GM21717 (cell line): ENCODE data around the gene EIF3I.

Source experiments
- ATAC-seq: cut with Tn5 transposase; IDR thresholded peaks from one replicate; pipeline ENCODE4 v1.9.1; 2021; ENCODE audit warnings: mild to moderate bottlenecking, moderate library complexity; ENCODE audit not compliant: unreplicated experiment

EIF3I gene

GRCh38 chr1:32221980-32222755, at the start of gene EIF3I, which contains the start of gene TMEM234:
Gene EIF3I (plus strand): TSS chr1:32222407. CDS start chr1:32222442, 35 bp downstream.
Gene TMEM234 (minus strand): TSS chr1:32222353. CDS start chr1:32222322, 31 bp downstream.
- peak; percentile 92 for ATAC-seq

DNA sequence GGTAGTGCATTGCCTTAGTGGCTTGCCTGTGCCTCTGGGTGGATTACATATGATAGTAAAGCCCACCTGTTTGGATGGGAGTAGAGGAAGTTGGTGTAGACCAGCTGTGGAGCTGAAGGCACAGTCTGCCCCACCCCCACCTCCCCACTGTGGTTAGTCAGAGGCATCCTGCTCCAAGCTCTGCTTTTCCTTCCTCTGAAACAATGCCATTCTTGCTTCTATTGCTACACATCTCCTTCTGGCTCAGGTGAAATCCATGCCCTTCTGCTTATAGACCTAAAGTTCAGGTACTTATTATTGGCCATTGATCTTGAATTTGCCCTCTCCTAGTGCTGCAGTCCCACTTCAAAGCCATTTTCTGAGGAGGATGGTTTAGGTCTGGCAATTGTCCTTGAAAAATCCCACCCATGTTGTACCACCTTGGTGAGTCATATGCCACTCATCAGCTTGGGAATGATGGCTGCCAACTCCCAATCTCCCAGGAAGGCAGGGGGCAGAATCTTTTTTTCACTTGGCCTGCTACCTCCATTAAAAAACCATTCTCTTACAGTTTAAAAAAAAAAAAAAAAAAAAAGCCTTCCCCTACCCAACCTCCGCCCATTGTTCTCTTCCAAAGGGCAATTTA, 49.5 kb upstream of the EIF3I start:
- ATAC-seq = no peak

DNA sequence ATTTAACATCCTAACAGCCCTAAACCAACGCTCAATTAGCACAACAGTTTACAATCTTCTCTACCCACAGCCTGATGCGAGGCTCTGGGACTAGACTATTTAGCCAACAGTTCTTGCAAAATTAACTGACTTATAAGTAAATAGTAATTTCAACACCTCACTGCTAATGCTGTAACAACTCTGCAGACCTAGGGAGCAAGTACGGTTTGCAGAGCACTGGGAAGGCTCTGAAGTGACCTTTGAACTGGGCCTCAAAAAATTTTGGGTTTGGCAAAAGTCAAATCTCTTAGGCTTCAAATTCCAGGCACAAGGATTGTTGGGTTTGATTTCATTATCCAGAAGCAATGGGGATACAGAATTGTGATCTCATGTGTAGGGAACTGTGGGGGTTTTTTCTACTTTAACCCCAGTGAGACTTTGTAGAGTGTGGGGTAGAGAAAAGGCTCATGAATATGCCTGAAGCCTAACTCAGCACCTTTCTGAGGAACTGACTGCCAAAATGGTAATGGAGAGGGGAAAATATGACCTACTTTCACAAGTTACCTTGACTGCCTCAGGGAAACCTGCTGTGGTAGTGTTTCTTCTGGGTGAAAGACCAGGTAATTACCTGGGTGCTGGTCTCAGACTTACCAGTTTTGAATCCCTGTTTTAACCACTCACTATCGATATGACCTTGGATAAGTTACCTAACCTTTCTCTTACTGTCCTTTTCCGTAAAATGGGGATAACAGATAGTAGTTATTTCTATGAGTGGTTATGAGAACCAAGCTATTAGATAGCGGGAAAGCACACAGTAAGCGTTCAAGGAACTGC, 43.6 kb upstream of the EIF3I start:
- ATAC-seq = no peak

GRCh38 chr1:32179193-32179442, 43.1 kb upstream of the EIF3I start:
- peak; percentile 9 for ATAC-seq

DNA sequence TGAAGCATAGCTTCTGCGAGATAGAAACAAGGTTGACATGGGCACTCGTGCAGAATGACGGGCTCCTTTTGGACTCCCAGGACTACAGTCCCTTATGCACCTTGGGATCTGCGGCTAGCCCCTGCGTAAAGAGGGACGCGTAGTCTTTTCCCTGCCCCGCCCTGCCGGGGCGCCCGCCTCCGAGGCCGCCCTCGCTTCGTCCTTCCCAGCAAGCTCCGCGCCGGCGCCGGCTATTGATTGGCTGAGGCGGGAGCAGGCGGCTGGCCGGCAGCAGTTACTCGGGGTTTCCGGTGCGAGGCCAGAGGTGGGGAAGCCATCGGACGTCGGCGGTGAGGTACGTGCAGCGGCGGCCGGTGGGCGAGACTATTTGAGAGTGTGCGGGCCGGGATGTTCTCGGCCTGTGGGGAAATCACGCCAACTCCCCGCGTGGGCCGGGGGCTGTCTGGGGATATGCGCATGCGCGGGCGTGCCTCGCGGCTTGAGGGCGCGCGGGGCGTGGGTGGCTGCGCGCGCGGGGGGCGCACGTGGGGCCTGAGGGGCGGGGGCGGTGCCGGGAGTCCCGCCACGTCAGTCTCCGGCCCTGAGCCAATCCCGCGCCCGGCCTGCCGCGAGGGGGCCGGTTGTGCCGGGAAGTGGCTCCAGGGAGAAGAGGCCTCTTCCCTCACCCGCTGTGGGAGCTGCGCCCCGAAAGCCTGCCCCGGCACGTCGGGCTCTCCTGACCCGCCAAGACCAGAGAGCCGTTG, 42.6 kb upstream of the EIF3I start, which contains the start of gene TXLNA:
TSS of gene TXLNA (plus strand) at position 233 of the 743 bp plus-strand sequence. CDS start 671 bp downstream, outside the sequence.
- peak; percentile 67 for ATAC-seq

- ATAC-seq = no peak
Observed at GRCh38 chr1:32180186-32181060, 41.8 kb upstream of the EIF3I start.

DNA sequence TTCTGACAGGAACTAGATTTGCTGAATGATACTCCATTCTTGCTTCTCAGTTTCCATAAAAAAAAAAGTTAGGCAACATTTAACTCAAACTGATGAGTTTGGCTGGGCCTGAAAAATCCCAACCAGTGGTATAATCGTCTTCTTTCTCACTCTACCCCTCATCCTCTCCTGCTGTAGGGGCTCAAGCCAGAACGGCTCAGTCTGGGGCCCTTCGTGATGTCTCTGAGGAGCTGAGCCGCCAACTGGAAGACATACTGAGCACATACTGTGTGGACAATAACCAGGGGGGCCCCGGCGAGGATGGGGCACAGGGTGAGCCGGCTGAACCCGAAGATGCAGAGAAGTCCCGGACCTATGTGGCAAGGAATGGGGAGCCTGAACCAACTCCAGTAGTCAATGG, 41.1 kb upstream of the EIF3I start:
- no peak for ATAC-seq

GRCh38 chr1:32181563-32181962, 40.6 kb upstream of the EIF3I start:
- no peak for ATAC-seq

DNA sequence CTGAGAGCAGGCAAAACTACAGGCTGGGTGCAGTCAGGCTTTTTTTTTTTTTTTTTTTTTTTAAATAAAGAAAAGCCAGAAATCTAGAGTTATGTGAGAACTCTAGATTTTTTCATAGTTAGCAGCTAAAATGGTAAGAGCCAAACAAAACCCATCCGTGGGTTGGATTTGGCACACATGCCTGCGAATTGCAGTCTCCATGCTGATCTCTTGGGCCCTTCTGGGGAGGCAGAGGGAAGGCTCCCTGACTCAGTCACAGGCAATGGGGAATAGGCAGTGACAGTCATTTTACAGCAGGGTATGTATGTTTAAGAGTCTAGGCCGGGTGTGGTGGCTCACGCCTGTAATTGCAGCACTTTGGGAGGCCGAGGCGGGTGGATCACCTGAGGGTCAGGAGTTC, 40.1 kb upstream of the EIF3I start:
- no peak for ATAC-seq

GRCh38 chr1:32184650-32185049, 37.6 kb upstream of the EIF3I start:
- ATAC-seq = no peak

DNA sequence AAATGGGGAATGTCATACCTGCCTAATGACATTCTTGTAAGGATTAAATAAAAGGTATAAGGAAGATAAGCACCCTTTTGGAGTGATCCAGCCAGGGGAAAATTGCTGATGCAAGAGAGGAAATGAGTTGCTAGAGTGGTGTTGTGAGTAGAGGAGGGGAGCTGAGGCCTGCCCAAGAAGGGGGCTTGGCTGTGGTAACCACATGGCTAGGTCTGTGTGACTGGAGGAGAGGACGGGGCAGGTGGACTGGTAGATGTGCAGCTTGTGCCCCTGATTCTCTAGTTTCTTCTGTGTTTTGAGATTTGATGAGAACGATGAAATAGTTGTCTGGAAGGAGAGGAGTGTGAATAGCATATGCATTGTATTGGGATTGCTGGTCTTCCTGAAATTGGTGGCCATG, 36.1 kb upstream of the EIF3I start:
- no peak for ATAC-seq

- no peak for ATAC-seq
Observed at GRCh38 chr1:32186491-32186890, 35.7 kb upstream of the EIF3I start.

- ATAC-seq = no peak
Observed at GRCh38 chr1:32187850-32188249, 34.4 kb upstream of the EIF3I start.

GRCh38 chr1:32192220-32192948, 29.8 kb upstream of the EIF3I start:
- no peak for ATAC-seq

DNA sequence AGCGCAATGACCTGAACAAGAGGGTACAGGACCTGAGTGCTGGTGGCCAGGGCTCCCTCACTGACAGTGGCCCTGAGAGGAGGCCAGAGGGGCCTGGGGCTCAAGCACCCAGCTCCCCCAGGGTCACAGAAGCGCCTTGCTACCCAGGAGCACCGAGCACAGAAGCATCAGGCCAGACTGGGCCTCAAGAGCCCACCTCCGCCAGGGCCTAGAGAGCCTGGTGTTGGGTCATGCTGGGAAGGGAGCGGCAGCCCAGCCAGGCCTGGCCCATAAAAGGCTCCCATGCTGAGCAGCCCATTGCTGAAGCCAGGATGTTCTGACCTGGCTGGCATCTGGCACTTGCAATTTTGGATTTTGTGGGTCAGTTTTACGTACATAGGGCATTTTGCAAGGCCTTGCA, 27.2 kb upstream of the EIF3I start:
- ATAC-seq = no peak

- no peak for ATAC-seq
Observed at GRCh38 chr1:32195531-32195930, 26.7 kb upstream of the EIF3I start.

DNA sequence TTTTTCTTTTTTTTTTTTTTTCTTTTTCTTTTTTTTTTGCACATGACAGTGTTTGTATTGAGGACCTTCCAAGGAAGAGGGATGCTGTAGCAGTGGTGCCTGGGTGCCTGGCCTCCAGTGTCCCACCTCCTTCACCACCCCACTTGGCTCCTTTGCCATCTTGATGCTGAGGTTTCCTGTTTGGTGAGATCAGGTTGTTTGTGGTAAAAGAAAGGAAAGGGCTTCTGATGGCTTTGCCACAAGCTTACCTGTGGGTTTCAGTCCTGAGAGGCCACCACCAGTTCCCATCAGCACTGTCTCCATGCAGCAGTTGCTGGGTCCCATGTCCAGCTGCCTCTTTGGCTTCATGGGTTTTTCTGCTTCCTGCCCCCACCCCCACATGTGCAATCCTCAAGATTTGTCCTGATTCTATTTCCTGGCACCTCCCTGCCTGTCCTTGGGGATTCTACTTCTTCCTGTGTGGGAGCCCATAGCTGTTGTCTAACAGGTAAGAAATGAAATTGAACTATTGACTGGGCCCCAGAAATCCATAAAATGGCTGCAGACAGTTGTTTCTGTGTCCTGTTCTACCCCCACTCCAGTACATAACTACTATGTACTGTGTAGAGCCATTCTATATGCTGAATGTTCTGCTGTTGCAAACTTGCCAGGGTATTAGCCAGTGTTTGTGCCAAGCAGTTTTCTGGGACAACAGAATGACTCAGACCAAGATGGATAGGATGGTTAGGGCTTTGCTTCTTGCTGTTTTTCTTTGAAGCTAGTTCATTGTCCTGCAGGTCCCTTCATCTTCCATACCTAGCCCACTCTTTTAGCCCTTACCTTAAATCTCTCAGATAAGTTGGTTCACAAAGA, 26.0 kb upstream of the EIF3I start:
- ATAC-seq = no peak

DNA sequence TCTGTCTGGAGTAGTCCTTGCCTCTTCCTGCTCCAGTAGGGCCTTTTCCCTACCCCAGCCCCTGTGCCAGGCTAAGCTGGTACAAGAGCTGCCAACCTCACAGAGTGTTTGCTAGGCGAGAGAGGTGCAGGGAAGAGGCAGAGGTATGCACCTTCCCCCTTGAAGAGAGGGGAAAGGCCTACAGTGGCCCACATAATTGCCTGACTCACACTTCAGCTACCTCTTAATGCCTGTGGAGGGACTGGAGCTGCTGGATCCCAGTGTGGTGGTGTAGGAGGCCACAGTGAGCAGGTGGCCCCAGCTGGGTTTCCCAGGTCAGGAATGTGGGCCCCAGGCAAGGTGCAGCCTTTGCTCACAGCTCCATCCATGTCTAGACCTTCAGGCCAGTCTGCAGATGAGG, 25.1 kb upstream of the EIF3I start:
- ATAC-seq = no peak

DNA sequence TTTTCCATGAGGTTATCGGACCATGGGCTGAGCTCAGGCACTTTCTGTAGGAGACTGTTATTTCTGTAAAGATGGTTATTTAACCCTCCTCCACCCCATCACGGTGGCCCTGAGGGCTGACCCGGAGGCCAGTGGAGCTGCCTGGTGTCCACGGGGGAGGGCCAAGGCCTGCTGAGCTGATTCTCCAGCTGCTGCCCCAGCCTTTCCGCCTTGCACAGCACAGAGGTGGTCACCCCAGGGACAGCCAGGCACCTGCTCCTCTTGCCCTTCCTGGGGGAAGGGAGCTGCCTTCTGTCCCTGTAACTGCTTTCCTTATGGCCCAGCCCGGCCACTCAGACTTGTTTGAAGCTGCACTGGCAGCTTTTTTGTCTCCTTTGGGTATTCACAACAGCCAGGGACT, 24.4 kb upstream of the EIF3I start:
- ATAC-seq = no peak
